Neural progenitor cell (in vitro differentiated cells): Measurements from ENCODE around the gene SH3TC1. TPM values are rescaled to one million over a fixed set of nuclear protein-coding genes. Genes with fewer than 3 reads are reported as not detected.

Source experiments
- DNase-seq: peaks from one replicate; pipeline ENCODE4 v3.0.0-alpha.2; 2016; ENCODE audit warnings: low spot score
- H2AFZ ChIP-seq: fragments of 200-600 bp; sonication (generic); replicated peaks from 2 replicates; pipeline ENCODE4 v1.6.1; 2016; ENCODE audit warnings: antibody characterized with exemption
- H3F3A ChIP-seq: fragments of 200-600 bp; sonication (generic); 2 replicates; pipeline ENCODE4 v1.6.1; 2016; ENCODE audit warnings: antibody characterized with exemption, low read depth
- H3K27ac ChIP-seq: fragments of 200-600 bp; sonication (generic); 2 replicates; pipeline ENCODE4 v1.5.1; 2016; ENCODE audit warnings: mild to moderate bottlenecking
- H3K27me3 ChIP-seq: fragments of 200-600 bp; sonication (generic); 2 replicates; pipeline ENCODE4 v1.6.1; 2016; ENCODE audit warnings: mild to moderate bottlenecking, moderate library complexity
- H3K36me3 ChIP-seq: fragments of 200-600 bp; sonication (generic); 2 replicates; pipeline ENCODE4 v1.5.1; 2016
- H3K4me1 ChIP-seq: fragments of 200-600 bp; sonication (generic); 2 replicates; pipeline ENCODE4 v1.6.1; 2016; ENCODE audit warnings: mixed run types
- H3K4me2 ChIP-seq: fragments of 200-600 bp; sonication (generic); 2 replicates; pipeline ENCODE4 v1.6.1; 2016
- H3K4me3 ChIP-seq: fragments of 200-600 bp; sonication (generic); 2 replicates; pipeline ENCODE4 v1.5.1; 2016
- H3K79me2 ChIP-seq: fragments of 200-600 bp; sonication (generic); 2 replicates; pipeline ENCODE4 v1.6.1; 2016; ENCODE audit warnings: low read depth
- H3K9ac ChIP-seq: fragments of 200-600 bp; sonication (generic); 2 replicates; pipeline ENCODE4 v1.6.1; 2016
- H3K9me3 ChIP-seq: fragments of 200-600 bp; sonication (generic); 2 replicates; pipeline ENCODE4 v1.5.1; 2016; ENCODE audit warnings: low read depth
- H4K20me1 ChIP-seq: fragments of 200-600 bp; sonication (generic); 2 replicates; pipeline ENCODE4 v1.6.1; 2016; ENCODE audit warnings: low read depth
- H3K27ac Mint-ChIP-seq: 3 replicates; pipeline ENCODE4 v1.8.0; 2021; ENCODE audit warnings: mixed read lengths
- H3K27me3 Mint-ChIP-seq: 2 replicates; pipeline ENCODE4 v1.8.0; 2022; ENCODE audit warnings: low read depth, mild to moderate bottlenecking, inconsistent platforms, moderate library complexity, mixed read lengths; ENCODE audit not compliant: insufficient read depth
- H3K36me3 Mint-ChIP-seq: 3 replicates; pipeline ENCODE4 v1.8.0; 2021; ENCODE audit warnings: mixed read lengths
- H3K4me1 Mint-ChIP-seq: 3 replicates; pipeline ENCODE4 v1.8.0; 2021; ENCODE audit warnings: mixed read lengths
- H3K4me3 Mint-ChIP-seq: 3 replicates; pipeline ENCODE4 v1.8.0; 2021; ENCODE audit warnings: mild to moderate bottlenecking, moderate library complexity, mixed read lengths
- H3K9me3 Mint-ChIP-seq: 3 replicates; pipeline ENCODE4 v1.8.0; 2020; ENCODE audit warnings: mixed read lengths
- CTCF ChIP-seq: fragments of 200-600 bp; sonication (generic); IDR thresholded peaks from 2 replicates; pipeline ENCODE4 v1.5.1; 2017; ENCODE audit warnings: antibody characterized with exemption, mild to moderate bottlenecking
- EZH2 ChIP-seq: fragments of 200-600 bp; sonication (generic); IDR thresholded peaks from 2 replicates; pipeline ENCODE4 v1.6.1; 2017; ENCODE audit warnings: antibody characterized with exemption, mild to moderate bottlenecking, moderate library complexity
- EZH2phosphoT487 ChIP-seq: fragments of 200-600 bp; sonication (generic); IDR thresholded peaks from 2 replicates; pipeline ENCODE4 v1.6.1; 2017; ENCODE audit warnings: antibody characterized with exemption
- total RNA-seq: library from RNA; depleted of rRNA; stranded (reverse); fragments of >200 nt; gene quantifications from 2 replicates; pipeline ENCODE4 v1.2.3, GENCODE V29; 2015; ENCODE audit warnings: low replicate concordance

SH3TC1 gene
- total RNA-seq, 1 donor from 2014 or later: 0.22 TPM

DNA sequence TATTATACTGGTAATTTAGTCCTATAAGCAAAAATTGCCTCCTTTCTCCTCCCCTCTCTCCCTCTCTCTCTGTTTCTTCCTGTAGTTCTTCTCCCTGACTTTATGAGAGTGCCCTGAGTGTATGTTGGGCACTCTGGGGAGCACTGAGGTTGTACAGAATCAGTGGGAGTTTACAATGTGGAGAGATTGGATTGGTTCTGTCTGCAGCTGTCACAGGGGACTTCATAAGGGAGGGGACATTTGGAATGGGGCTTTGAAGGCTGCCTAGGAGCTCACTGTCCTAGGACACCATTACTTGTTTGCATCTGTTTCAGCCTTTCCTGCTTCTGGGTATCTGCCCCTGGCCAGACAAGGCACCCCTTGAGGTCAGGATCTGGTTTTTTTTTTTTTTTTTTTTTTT, 22.9 kb downstream of the SH3TC1 start:
- TF ChIP-seq EZH2phosphoT487: no peak
- TF ChIP-seq CTCF: no peak
- TF ChIP-seq EZH2: no peak
- Histone ChIP-seq H3K27me3 (no peaks in the 10 kb centered on the region), H3K9me3 (no peaks in the 10 kb centered on the region), H2AFZ (no peak overlapping the region), H3K79me2 (no peaks in the 10 kb centered on the region), H3K9ac (no peak overlapping the region), H3K27ac (no peak overlapping the region), H3K36me3 (no peaks in the 10 kb centered on the region), H3K4me1 (peaks cover 14% of the 10 kb centered on the region), H3K4me3 (no peak overlapping the region), H4K20me1 (no peaks in the 10 kb centered on the region), H3F3A (no peaks in the 10 kb centered on the region), H3K4me2 (no peak overlapping the region)
- Mint-ChIP-seq H3K4me3 (no peak overlapping the region), H3K27ac (peak overlapping the region; percentile 40), H3K36me3 (no peaks in the 10 kb centered on the region), H3K27me3 (peaks cover 11% of the 10 kb centered on the region), H3K9me3 (no peaks in the 10 kb centered on the region), H3K4me1 (peaks cover 38% of the 10 kb centered on the region)
- DNase-seq: no peak

- Histone ChIP-seq H3F3A (no peaks in the 10 kb centered on the region), H3K4me1 (peaks cover 14% of the 10 kb centered on the region), H3K27me3 (no peaks in the 10 kb centered on the region), H4K20me1 (no peaks in the 10 kb centered on the region), H2AFZ (no peak overlapping the region), H3K4me2 (no peak overlapping the region), H3K9me3 (no peaks in the 10 kb centered on the region), H3K9ac (no peak overlapping the region), H3K79me2 (no peaks in the 10 kb centered on the region), H3K4me3 (no peak overlapping the region), H3K36me3 (no peaks in the 10 kb centered on the region), H3K27ac (no peak overlapping the region)
- peaks cover 38% of the 10 kb centered on the region for H3K4me1 Mint-ChIP-seq
- H3K4me3 Mint-ChIP-seq: no peak overlapping the region
- H3K9me3 Mint-ChIP-seq: no peaks in the 10 kb centered on the region
- no peak overlapping the region for H3K27ac Mint-ChIP-seq
- no peak for DNase-seq
- peaks cover 9% of the 10 kb centered on the region for H3K27me3 Mint-ChIP-seq
- no peak for TF ChIP-seq EZH2phosphoT487
- TF ChIP-seq EZH2: no peak
- TF ChIP-seq CTCF: no peak
- no peaks in the 10 kb centered on the region for H3K36me3 Mint-ChIP-seq
These were observed 23.7 kb downstream of the SH3TC1 start for GRCh38 chr4:8222609-8223388.

DNA sequence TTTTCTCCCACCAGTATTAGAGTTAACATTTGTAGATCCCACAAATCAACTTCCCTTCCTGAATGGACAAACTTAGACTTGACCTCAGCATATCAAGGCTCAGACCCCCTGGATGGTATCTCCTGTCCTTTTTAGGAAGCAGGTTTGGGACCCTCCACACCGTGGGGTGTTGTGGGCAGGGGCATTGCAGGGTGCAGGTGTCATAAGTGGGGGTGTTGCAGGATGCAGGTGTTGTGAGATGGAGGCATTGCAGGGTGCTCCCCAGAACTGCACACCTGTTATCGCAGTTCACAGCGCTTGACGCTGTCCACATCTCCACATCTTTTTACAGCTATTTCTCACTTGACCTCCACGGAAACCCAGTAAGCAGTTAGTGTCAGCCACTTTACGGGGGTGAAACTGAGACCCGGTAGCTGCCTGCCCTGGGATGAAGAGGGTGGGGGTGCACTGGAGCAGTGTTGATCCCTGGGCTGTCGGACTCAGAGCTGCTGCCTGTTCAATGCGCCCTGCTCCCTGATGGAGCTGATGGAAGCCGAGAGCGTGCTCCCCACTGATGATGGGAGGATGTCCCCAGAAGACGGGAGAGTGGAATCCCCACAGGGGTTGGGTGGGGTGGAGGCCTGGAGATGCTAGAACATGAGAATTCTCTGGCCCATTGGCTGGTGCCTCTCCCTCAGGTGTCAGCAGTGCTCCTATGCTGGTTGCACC, 25.3 kb downstream of the SH3TC1 start:
- H3K27me3 ChIP-seq: no peaks in the 10 kb centered on the region
- no peaks in the 10 kb centered on the region for H3K9me3 Mint-ChIP-seq
- H3K36me3 ChIP-seq: no peaks in the 10 kb centered on the region
- no peaks in the 10 kb centered on the region for H3K79me2 ChIP-seq
- DNase-seq: no peak
- no peaks in the 10 kb centered on the region for H3K36me3 Mint-ChIP-seq
- H3K27me3 Mint-ChIP-seq: peaks cover 11% of the 10 kb centered on the region
- no peak overlapping the region for H3K4me3 ChIP-seq
- H3K9ac ChIP-seq: no peak overlapping the region
- no peak overlapping the region for H2AFZ ChIP-seq
- H3F3A ChIP-seq: no peaks in the 10 kb centered on the region
- no peaks in the 10 kb centered on the region for H3K9me3 ChIP-seq
- no peak overlapping the region for H3K4me3 Mint-ChIP-seq
- peak overlapping the region; percentile 33 for H3K27ac Mint-ChIP-seq
- no peak for TF ChIP-seq EZH2
- TF ChIP-seq CTCF: no peak
- TF ChIP-seq EZH2phosphoT487: no peak
- peaks cover 14% of the 10 kb centered on the region for H3K4me1 ChIP-seq
- no peak overlapping the region for H3K27ac ChIP-seq
- peaks cover 41% of the 10 kb centered on the region for H3K4me1 Mint-ChIP-seq
- H3K4me2 ChIP-seq: no peak overlapping the region
- H4K20me1 ChIP-seq: no peaks in the 10 kb centered on the region
